GM12892 (cell line): ENCODE results near the gene DDHD1.

Experiments used
- POLR2AphosphoS5 ChIP-seq: IDR thresholded peaks from 2 replicates; pipeline ENCODE4 v1.6.1; 2011; ENCODE audit warnings: low read depth, low read length, control low read depth
- TAF1 ChIP-seq: IDR thresholded peaks from 2 replicates; pipeline ENCODE4 v1.6.1; 2011; ENCODE audit warnings: low read depth, mild to moderate bottlenecking, control low read depth, low read length, borderline replicate concordance

DNA sequence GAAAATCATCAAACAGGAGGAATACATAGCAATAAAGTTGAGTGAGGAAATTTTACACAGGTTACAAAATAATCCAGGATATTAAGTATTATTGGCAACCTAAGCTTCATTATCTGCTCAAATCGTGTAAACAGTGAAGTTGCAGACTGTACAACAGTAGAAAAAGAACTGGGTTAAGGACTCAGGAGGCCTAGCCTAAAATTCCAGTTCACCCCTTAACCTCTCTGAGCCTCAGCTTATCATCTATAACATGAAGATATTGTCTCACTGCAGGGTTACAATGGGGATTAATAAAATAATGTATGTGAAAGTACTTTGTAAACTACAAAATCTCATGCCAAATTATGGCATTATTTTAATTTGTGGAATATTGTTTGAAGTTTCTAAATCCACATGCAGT, 26.0 kb downstream of the DDHD1 start:
- no peak for TF ChIP-seq TAF1
- no peak for TF ChIP-seq POLR2AphosphoS5
